T-helper 17 cell (primary cell): ENCODE results near the gene CAPS. TPM values are rescaled to one million over a fixed set of nuclear protein-coding genes. Genes with fewer than 3 reads are reported as not detected.

Experiments
- ATAC-seq: fragments of 150-1000 bp; cut with Tn5 transposase; 2 replicates; pipeline ENCODE4 v1.10.0; 2021; ENCODE audit warnings: mild to moderate bottlenecking, moderate library complexity
- DNase-seq, 3 donors: peaks; one replicate each; pipeline versions ENCODE4 v3.0.0 to v3.0.0-alpha.2; 2020 to 2021
- H3K9me3 ChIP-seq: one replicate; pipeline ENCODE4 v1.7.0; 2013; ENCODE audit warnings: low read length, mild to moderate bottlenecking; ENCODE audit not compliant: control insufficient read depth, poor library complexity, severe bottlenecking
- H3K27ac Mint-ChIP-seq: one replicate; pipeline ENCODE4 v1.8.0; 2022; ENCODE audit warnings: mild to moderate bottlenecking, moderate library complexity, mixed read lengths
- H3K27me3 Mint-ChIP-seq: one replicate; pipeline ENCODE4 v1.8.0; 2022; ENCODE audit warnings: mixed read lengths
- H3K36me3 Mint-ChIP-seq: one replicate; pipeline ENCODE4 v1.8.0; 2022; ENCODE audit warnings: low read depth, mixed read lengths
- H3K4me1 Mint-ChIP-seq: one replicate; pipeline ENCODE4 v1.8.0; 2022; ENCODE audit warnings: mild to moderate bottlenecking, mixed read lengths
- H3K4me3 Mint-ChIP-seq: one replicate; pipeline ENCODE4 v1.8.0; 2022; ENCODE audit warnings: mild to moderate bottlenecking, moderate library complexity, mixed read lengths
- total RNA-seq, 4 donors: library from RNA in 2 of 4; stranded (reverse) in 2 of 4; gene quantifications; one replicate each; pipeline ENCODE4 v1.2.3 and lab custom pipeline; 2022 to 2026

Gene CAPS
- total RNA-seq, 2 donors from 2014 or later: 41.0 to 47.1 TPM

DNA sequence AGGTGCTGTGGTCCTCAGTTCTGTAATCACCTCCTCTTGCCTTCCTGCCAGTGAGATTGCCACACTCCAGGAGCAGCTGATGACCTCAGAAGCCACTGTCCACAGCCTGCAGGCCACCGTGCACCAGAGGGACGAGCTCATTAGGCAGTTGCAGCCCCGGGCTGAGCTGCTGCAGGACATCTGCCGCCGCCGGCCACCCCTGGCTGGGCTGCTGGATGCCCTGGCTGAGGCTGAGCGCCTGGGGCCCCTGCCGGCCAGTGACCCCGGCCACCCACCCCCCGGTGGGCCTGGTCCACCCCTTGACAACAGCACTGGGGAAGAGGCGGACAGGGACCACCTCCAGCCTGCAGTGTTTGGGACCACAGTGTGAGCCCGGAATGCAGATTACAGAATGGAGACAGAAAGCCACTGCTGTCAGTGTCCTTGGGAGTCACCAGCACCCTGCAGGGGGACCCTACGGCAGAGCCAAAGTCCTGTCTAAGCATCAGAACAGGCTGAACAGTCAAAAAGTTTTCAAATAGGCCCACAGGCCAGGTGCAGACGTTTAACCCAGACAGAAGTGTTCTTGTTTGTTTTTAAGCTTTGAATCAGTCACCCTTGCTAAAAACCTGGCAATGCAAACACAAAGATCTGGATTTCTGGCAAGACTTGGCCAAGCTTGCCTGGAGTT is 5.1 kb upstream of the CAPS start:
- Mint-ChIP-seq H3K27me3 (no peaks in the 10 kb centered on the region), H3K36me3 (no peaks in the 10 kb centered on the region), H3K4me1 (peaks cover 15% of the 10 kb centered on the region), H3K4me3 (no peak overlapping the region), H3K27ac (no peak overlapping the region)
- no peaks in the 10 kb centered on the region for H3K9me3 ChIP-seq
- DNase-seq (no peak), ATAC-seq (no peak)

DNA sequence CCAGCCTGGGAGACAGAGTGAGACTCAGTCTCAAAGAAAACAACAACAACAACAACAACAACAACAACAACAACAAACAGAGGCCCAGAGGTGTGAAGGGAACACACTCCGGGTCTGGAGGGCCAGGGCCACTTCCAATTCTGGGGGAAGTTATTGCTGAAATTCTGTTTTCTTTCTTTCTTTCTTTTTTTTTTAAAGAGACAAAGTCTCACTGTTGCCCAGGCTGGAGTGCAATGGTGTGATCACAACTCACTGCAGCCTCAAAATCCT is 3.5 kb upstream of the CAPS start:
- Mint-ChIP-seq H3K4me1 (peaks cover 15% of the 10 kb centered on the region), H3K36me3 (no peaks in the 10 kb centered on the region), H3K27me3 (no peaks in the 10 kb centered on the region), H3K27ac (no peak overlapping the region), H3K4me3 (no peak overlapping the region)
- DNase-seq (no peak), ATAC-seq (no peak)
- H3K9me3 ChIP-seq: no peaks in the 10 kb centered on the region

DNA sequence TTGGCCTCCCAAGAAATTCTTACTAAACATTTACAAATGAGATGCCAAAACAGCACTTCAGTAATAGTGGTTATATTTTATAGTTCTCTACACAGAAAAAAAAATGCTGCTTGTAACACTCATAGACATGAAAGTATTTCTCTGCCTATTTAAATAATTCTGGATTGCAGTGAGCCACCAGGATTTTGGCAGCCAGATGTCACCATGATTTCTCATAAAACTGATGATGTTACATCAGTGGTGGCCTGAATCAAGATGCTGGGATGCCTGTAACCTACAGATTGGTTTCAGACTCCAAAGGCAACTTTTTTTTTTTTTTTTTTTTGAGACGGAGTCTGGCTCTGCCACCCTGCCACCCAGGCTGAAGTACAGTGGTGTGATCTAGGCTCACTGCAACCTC is 2.7 kb upstream of the CAPS start:
- H3K36me3 Mint-ChIP-seq: no peaks in the 10 kb centered on the region
- no peak overlapping the region for H3K27ac Mint-ChIP-seq
- DNase-seq: no peak
- ATAC-seq: no peak
- no peaks in the 10 kb centered on the region for H3K9me3 ChIP-seq
- H3K4me1 Mint-ChIP-seq: peaks cover 11% of the 10 kb centered on the region
- H3K27me3 Mint-ChIP-seq: no peaks in the 10 kb centered on the region
- no peak overlapping the region for H3K4me3 Mint-ChIP-seq

DNA sequence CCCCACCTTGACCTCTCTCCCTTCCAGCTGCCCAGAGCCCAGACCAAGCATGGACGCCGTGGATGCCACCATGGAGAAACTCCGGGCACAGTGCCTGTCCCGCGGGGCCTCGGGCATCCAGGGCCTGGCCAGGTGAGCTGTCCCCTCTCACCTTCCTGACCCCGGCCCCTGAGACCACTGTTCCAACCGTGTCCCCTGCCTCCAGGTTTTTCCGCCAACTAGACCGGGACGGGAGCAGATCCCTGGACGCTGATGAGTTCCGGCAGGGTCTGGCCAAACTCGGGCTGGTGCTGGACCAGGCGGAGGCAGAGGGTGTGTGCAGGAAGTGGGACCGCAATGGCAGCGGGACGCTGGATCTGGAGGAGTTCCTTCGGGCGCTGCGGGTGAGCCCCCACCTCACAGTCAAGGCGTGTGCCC is 312 bp downstream of the CAPS start:
- ATAC-seq (no peak), DNase-seq (no peak)
- Mint-ChIP-seq H3K27me3 (no peaks in the 10 kb centered on the region), H3K4me3 (no peak overlapping the region), H3K4me1 (no peaks in the 10 kb centered on the region), H3K27ac (no peak overlapping the region), H3K36me3 (no peaks in the 10 kb centered on the region)
- no peaks in the 10 kb centered on the region for H3K9me3 ChIP-seq

DNA sequence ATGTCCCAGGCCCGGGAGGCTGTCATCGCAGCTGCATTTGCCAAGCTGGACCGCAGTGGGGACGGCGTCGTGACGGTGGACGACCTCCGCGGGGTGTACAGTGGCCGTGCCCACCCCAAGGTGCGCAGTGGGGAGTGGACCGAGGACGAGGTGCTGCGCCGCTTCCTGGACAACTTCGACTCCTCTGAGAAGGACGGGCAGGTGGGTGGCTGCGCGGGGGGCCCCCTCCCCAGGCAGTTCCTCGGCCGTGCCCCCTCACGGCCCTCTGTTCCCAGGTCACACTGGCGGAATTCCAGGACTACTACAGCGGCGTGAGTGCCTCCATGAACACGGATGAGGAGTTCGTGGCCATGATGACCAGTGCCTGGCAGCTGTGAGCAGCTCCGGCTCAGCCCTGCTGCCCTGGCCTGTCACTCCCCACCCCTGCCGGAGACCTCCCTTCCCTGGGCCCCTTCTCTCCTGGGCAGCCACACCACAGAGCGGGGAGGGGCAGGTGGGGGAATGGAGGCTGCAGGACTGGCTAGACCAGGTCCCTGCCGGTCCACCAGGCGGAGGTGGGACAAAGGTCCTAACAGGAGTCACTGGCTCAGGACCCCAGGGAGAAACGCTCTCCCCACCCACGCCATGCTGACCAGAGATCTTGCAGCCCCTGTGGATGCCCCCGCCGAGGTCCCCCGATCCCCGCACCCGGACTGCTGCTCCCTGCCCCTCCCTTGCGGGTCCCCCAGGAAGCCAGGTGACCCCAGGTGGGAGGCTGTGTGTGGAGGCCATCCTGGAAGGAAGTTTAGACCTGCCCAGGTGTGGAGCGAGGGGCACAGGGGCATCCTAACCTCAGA is 1.1 kb downstream of the CAPS start:
- DNase-seq (no peak), ATAC-seq (no peak)
- no peak overlapping the region for H3K4me3 Mint-ChIP-seq
- no peaks in the 10 kb centered on the region for H3K9me3 ChIP-seq
- no peaks in the 10 kb centered on the region for H3K4me1 Mint-ChIP-seq
- no peaks in the 10 kb centered on the region for H3K36me3 Mint-ChIP-seq
- no peak overlapping the region for H3K27ac Mint-ChIP-seq
- H3K27me3 Mint-ChIP-seq: no peaks in the 10 kb centered on the region

DNA sequence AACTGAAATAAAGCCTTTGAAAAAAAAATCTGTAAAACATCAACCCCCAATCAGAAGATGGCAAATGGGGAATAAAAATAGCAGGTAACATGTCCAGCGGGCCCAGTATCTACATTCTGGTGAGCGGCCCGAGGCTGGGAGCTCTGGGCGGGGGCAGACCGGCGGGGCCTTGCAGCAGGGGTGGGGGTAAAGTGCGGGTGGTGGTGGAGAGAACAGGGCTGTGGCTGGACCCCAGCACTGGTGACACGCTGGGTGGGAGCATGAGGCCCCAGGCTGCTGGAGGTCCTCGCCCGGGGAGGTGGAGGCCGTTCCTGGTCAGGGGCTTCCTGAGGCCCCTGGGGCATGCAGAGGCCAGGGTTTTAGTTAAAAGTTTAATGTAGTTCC is 1.7 kb downstream of the CAPS start:
- Mint-ChIP-seq H3K27me3 (no peaks in the 10 kb centered on the region), H3K4me3 (no peak overlapping the region), H3K27ac (no peak overlapping the region), H3K36me3 (no peaks in the 10 kb centered on the region), H3K4me1 (no peaks in the 10 kb centered on the region)
- DNase-seq (no peak), ATAC-seq (no peak)
- H3K9me3 ChIP-seq: no peaks in the 10 kb centered on the region

DNA sequence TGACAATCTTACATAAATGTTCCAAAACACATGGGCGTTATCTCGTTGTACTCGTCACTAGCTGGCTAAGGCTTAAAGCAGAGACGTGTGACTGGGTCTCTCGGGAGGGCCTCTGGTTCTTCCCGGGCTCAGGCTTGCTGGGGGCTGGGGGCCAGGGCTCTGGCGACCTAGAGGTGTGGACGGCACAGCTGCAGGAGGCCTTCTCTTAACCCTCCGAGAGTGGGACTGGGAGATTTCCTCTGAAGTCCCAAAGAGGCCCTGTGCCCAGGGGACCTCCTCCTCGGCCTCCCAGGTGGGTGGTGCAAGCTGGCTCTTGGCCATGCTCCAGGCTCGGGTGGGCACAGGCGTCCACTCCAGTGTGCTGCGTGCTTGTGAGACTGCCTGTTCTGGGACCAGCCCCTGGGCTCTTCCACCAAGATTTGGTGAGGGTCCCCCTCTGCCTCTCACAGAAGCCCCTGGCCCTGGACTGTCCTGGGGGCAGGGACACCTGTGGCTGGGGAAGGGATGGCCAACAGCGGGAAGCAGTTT is 2.2 kb downstream of the CAPS start:
- DNase-seq: no peak
- ATAC-seq: no peak
- no peak overlapping the region for H3K4me3 Mint-ChIP-seq
- H3K4me1 Mint-ChIP-seq: no peaks in the 10 kb centered on the region
- no peaks in the 10 kb centered on the region for H3K9me3 ChIP-seq
- no peaks in the 10 kb centered on the region for H3K27me3 Mint-ChIP-seq
- no peaks in the 10 kb centered on the region for H3K36me3 Mint-ChIP-seq
- H3K27ac Mint-ChIP-seq: no peak overlapping the region

DNA sequence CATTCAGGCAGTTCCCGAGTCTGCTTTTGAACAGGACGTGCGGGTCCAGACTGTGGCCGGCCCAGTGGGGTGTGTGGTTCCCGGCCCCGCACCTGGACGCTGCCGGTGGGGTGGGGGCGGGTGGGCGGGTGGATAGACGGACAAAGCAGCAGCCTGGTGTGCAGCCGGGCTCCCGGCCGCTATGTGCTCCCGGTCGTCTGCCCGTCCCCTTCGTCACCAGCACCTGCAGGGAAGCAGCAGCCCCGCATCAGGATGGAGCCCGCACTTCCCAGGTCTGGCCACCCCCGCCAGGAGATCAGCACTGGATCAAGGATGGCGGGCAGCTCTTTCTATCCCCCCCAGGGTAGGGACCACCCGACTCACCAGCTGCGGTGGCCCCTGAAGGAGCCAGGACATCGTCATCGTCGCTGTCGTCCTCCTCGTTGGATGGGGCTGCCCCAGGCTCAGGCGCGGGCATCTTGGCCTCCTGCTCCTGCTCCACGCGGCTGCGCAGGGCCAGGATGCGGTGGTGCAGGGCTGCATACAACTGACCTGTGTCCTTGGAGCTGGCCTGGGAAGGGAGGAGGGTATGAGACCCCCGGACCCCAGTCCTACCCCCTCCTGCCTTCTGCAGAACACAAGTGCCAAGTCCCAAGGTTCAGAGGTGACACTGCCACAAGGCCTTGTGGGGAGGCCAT is 3.5 kb downstream of the CAPS start:
- no peaks in the 10 kb centered on the region for H3K36me3 Mint-ChIP-seq
- DNase-seq: no peak
- no peaks in the 10 kb centered on the region for H3K27me3 Mint-ChIP-seq
- no peaks in the 10 kb centered on the region for H3K9me3 ChIP-seq
- no peaks in the 10 kb centered on the region for H3K4me1 Mint-ChIP-seq
- ATAC-seq: no peak
- peak overlapping the region; percentile 24 for H3K27ac Mint-ChIP-seq
- H3K4me3 Mint-ChIP-seq: no peak overlapping the region

DNA sequence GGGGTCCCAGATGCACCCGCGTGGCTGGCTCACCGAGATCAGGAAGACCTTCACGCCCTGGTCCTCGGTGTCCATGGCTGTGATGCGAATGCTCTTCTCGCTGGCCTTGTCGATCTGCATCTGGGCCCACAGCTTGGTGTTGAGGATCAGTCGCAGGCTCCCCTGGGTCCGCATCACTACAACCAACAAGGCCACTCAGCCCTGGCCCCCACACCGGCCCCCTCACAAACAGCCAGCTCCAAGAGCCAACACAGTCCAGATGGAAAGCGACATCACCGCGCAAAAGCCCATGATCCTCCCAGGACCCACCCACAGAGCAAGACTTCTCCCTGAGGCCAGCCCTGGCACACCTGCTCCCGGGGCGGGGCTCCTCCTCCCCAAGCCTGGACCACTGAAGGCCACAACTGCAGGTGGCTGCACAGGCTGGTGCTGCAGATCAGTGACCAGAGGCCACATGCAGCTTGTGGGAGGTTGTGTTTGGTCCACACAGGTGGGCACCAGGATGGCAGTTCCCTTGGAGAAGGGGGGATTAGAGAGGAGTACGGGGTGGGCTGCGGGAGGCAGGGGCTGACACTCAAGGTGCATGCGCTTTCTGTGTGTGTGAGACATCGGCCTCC is 4.5 kb downstream of the CAPS start:
- no peak for ATAC-seq
- Mint-ChIP-seq H3K4me1 (no peaks in the 10 kb centered on the region), H3K36me3 (peaks cover 3% of the 10 kb centered on the region)

DNA sequence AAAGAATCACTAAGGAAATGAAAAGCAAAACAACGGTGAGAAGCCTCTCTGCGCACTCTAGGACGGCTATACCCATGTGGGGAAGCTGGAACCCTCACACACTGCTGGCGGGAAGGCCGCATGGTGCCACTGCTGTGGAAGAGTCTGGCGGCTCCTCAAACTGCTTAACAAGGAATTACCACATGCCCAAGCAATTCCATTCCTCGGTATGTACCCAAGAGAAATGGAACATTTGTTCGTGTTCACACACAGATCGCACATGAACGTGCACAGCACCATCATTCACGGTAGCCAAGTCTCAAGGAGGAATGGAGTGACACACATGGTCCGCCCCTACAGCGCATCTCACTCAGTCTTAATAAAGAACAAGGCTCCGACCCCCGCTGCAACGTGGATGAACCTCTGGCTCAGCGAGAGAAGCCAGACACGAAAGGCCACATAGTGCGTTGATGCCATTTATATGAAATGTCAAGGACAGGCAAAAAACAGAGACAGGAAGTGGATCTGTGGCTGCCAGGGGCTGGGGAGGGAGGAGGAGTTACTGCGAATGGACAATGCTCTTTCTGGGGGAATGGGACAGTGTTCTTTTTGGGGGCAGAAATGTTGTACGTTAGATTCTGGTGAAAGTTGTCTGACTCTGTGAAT is 7.6 kb downstream of the CAPS start:
- Mint-ChIP-seq H3K4me1 (no peaks in the 10 kb centered on the region), H3K27me3 (no peaks in the 10 kb centered on the region), H3K4me3 (no peak overlapping the region), H3K27ac (peak overlapping the region; percentile 37), H3K36me3 (peaks cover 3% of the 10 kb centered on the region)
- DNase-seq (no peak), ATAC-seq (no peak)
- H3K9me3 ChIP-seq: no peaks in the 10 kb centered on the region

More for the DNA sequence above, 4.5 kb downstream of the CAPS start:
- H3K27ac Mint-ChIP-seq: peak overlapping the region; percentile 24
- no peaks in the 10 kb centered on the region for H3K27me3 Mint-ChIP-seq
- no peak overlapping the region for H3K4me3 Mint-ChIP-seq
- no peak for DNase-seq
- H3K9me3 ChIP-seq: no peaks in the 10 kb centered on the region

DNA sequence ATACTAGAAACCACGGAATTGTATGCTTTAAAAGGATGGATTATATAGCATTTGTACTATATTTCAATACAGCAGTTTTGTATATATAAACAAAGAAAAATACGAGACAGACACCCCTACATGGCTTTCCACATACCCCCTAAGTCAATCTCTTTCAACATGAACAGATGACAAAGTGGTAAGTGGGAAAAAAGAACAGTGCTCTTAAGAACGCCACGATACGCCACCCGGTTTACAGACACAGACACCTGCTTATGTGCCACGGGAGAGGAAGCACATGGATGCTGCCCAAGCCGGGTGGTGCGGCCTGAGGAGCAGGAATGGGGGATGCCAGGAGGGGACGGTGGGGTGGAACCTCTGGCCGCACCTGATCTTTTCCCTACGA is 8.1 kb downstream of the CAPS start:
- no peak for ATAC-seq
- peak overlapping the region; percentile 37 for H3K27ac Mint-ChIP-seq
- no peaks in the 10 kb centered on the region for H3K27me3 Mint-ChIP-seq
- H3K9me3 ChIP-seq: no peaks in the 10 kb centered on the region
- peaks cover 3% of the 10 kb centered on the region for H3K36me3 Mint-ChIP-seq
- DNase-seq: no peak
- no peak overlapping the region for H3K4me3 Mint-ChIP-seq
- no peaks in the 10 kb centered on the region for H3K4me1 Mint-ChIP-seq

DNA sequence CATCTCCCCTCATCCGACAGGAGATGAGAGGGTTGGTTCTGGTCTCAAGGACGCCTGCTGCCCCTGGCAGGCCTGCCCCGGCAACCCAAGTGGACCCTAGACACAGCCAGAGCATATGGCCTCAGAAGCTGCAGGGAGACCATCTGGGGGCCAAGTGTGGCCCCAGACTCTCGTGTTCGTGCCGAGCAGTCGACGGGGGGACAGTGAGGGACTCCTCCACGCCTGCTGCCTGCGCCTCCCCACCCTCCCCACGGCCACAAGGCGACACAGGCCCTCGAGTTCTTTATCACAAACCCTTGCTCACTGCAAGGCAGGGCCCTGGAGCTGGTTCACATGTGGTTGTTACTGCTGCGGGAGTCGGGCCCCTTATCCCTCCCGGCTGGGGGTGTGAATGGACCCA is 9.3 kb downstream of the CAPS start:
- H3K27ac Mint-ChIP-seq: no peak overlapping the region

More for the DNA sequence above, 9.3 kb downstream of the CAPS start:
- H3K9me3 ChIP-seq: no peaks in the 10 kb centered on the region
- no peak for DNase-seq
- Mint-ChIP-seq H3K27me3 (no peaks in the 10 kb centered on the region), H3K4me1 (no peaks in the 10 kb centered on the region), H3K4me3 (no peak overlapping the region), H3K36me3 (peaks cover 7% of the 10 kb centered on the region)
- ATAC-seq: no peak
